ENCODE data around the gene RUNX3. TPM values are rescaled to one million over a fixed set of nuclear protein-coding genes. Genes with fewer than 3 reads are reported as not detected.

Gene RUNX3
- total and polyA plus RNA-seq, 7 donors: 0.36 to 18.0 (median 1.2) TPM; not detected in 1

DNA sequence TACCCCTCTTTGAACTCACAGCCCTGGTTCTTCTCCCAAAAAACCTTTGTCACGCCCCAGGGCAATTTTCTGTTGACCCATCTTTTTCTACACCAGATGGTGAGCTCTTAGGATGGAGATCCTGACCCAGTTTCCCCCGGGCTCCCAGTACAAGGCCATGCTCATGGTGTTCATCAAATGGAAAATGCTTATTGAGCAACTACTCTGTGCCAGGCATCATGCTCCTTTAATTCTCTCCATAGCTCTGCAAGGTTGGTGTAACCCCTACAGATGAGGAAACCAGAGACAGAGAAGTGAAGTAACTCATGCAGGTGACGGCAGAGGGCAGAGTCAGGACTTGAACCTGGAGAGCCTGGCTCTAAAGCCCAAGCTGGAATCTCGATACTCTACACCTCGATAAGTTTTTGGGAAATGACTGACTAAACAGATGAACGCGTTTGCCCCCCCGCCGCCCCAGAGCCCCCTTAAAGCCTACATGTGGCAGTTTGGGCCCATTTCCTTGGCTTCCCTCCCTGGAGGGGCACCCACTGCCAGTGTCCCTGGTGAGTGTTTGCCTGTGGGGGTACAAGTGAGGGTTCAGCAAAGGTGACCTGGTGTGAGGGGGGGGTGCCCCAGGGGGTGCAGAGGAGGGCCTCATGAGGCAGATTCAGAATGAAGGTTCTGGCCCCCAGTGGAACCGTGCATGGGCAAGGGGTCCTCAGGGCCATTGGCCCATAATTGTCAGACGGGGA, 30.2 kb upstream of the RUNX3 start:
- DNase-seq: peak; percentile 40
- Histone ChIP-seq H3K36me3 (no peaks in the 10 kb centered on the region), H3K4me1 (no peaks in the 10 kb centered on the region), H3K27ac (no peak overlapping the region), H3K27me3 (no peaks in the 10 kb centered on the region), H3K9me3 (no peaks in the 10 kb centered on the region), H3K4me3 (no peak overlapping the region)
- intact Hi-C loops (cut with DNase I): no loop called here
- 85 to 90% methylated on average over 11 of the region's 11 CpGs for WGBS, 2 donors
- TF ChIP-seq POLR2AphosphoS5 (IDR thresholded peaks at IDR 0.05) (no peak), POLR2A (IDR thresholded peaks at IDR 0.05) (no peak), EP300 (IDR thresholded peaks at IDR 0.05) (no peak)
- TF ChIP-seq, protein P1, sequence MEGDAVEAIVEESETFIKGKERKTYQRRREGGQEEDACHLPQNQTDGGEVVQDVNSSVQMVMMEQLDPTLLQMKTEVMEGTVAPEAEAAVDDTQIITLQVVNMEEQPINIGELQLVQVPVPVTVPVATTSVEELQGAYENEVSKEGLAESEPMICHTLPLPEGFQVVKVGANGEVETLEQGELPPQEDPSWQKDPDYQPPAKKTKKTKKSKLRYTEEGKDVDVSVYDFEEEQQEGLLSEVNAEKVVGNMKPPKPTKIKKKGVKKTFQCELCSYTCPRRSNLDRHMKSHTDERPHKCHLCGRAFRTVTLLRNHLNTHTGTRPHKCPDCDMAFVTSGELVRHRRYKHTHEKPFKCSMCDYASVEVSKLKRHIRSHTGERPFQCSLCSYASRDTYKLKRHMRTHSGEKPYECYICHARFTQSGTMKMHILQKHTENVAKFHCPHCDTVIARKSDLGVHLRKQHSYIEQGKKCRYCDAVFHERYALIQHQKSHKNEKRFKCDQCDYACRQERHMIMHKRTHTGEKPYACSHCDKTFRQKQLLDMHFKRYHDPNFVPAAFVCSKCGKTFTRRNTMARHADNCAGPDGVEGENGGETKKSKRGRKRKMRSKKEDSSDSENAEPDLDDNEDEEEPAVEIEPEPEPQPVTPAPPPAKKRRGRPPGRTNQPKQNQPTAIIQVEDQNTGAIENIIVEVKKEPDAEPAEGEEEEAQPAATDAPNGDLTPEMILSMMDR (IDR thresholded peaks at IDR 0.05): no peak

DNA sequence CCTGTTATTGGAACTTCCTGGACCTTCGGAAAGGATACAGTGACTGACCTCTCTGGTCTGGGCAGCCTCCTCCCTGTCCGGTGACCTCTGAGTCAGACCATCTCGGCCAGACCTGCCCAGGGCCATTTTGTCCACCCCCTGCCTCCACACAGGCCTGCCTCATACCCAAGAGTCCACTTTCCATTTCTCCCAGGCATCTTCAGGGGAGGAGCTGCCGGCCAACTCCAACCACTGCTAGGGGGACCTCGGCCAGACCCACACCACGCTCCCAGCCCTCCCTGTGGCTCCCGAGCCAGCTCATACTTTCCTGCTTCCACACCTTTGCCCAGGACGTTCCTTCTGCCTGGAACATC, 29.5 kb upstream of the RUNX3 start:
- Histone ChIP-seq H3K9me3 (no peaks in the 10 kb centered on the region), H3K4me3 (no peak overlapping the region), H3K27ac (no peak overlapping the region), H3K36me3 (no peaks in the 10 kb centered on the region), H3K4me1 (no peaks in the 10 kb centered on the region), H3K27me3 (no peaks in the 10 kb centered on the region)
- intact Hi-C loops (cut with DNase I): no loop called here
- TF ChIP-seq, protein P1 (IDR thresholded peaks at IDR 0.05): no peak
- no peak for TF ChIP-seq EP300 (IDR thresholded peaks at IDR 0.05)
- no peak for TF ChIP-seq POLR2AphosphoS5 (IDR thresholded peaks at IDR 0.05)
- no peak for TF ChIP-seq POLR2A (IDR thresholded peaks at IDR 0.05)
- 84 to 89% methylated on average over 8 of the region's 8 CpGs for WGBS, 2 donors
- no peak for DNase-seq

DNA sequence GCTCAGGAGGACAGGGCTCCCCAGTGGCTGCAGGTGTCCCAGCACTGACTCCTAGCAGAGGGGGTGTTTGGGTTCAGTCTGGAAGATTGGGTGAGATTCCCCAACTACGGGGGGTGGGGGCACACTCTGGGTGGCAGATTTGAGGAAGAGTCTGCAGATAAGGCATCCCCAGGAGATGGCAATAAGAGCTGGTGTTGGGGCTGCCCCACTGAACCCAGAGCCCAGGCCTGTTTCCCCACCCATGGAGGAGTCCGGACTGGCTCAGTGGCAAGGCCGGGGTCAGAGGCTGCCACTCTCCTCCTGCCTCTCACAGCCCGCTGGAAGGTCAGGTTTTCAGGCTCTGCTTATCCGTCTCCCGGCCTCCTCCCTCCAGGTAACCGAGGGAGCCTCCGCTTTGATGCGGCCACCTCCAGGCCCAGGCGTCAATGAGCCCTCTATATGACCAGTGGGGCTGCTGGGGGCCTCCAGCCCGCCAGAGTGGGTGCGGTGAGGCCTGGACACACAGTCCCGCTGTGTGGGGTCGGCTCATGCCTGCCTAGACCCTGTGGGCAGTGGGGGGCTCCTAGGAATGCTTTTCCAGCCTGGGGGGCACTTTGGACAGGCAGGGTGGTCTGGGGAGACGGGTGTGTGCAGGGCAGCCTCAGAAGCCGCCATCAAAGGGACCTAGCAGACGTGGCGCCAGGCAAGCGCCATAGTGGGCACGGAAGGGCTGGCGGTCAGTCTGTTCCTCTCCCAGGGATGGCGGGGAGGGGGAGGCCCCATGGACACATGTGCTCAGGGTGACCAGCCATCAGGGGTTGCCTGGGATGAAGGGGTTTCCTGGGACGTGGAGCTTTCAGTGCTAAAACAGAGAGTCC, 28.9 kb upstream of the RUNX3 start:
- TF ChIP-seq, protein P1 (IDR thresholded peaks at IDR 0.05): no peak
- TF ChIP-seq EP300 (IDR thresholded peaks at IDR 0.05) (no peak), POLR2AphosphoS5 (IDR thresholded peaks at IDR 0.05) (no peak), POLR2A (IDR thresholded peaks at IDR 0.05) (no peak)
- no peaks in the 10 kb centered on the region for H3K27me3 ChIP-seq
- intact Hi-C loops (cut with DNase I): no loop called here
- H3K9me3 ChIP-seq: no peaks in the 10 kb centered on the region
- H3K4me3 ChIP-seq: no peak overlapping the region
- DNase-seq: peak; percentile 48
- no peak overlapping the region for H3K27ac ChIP-seq
- no peaks in the 10 kb centered on the region for H3K4me1 ChIP-seq
- no peaks in the 10 kb centered on the region for H3K36me3 ChIP-seq
- WGBS, 2 donors: 88 to 91% methylated on average over 23 of the region's 23 CpGs

DNA sequence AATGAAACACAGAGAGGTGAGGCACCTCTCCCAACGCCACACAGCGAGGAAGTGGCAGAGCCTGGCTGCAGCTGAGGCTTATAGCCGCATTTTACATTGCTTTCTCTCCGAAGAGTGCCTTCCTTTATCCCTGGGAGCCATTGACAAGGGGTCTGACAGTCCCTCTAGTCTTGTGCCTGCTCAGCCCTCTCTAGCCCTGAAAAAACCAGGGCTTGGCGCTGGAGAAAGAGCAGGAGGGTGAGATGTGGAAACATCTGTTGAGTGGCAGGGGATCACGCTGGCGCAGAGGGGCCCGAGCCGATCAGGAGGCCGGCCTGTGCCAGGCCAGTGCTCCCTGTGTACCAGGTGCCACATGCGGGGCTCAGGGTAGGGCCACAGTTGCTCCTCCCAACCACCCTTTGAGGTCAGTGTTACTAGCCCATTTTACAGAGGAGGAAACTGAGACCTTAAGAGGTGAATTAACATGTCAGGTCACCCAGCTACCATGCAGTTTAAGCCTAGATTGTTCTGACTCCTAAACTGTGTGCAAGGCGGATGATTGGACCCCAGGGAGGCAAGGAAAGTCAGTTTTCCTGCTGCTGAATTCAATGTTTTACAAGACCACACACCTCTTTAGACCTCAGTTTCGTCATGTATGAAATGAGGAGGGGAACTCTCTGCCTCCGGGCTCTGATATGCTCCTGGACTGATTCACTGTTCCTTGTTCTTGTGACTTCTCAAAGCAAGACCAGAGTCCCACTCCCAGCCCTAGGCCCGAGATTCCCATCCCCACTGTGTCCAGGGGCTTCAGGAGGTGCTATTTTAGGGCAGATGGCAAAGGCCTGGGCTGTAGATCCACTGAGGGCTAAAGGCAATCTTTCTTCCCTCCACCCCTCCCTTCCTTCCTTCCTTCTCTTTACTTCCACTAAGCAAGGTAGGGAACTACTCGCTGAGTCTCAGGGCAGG, 28.0 kb upstream of the RUNX3 start:
- intact Hi-C loops (cut with DNase I): no loop called here
- Histone ChIP-seq H3K4me1 (no peaks in the 10 kb centered on the region), H3K27me3 (no peaks in the 10 kb centered on the region), H3K36me3 (no peaks in the 10 kb centered on the region), H3K9me3 (no peaks in the 10 kb centered on the region), H3K27ac (no peak overlapping the region), H3K4me3 (no peak overlapping the region)
- peak; percentile 55 for DNase-seq
- WGBS, 2 donors: 87% methylated on average over 16 of the region's 16 CpGs
- no peak for TF ChIP-seq EP300 (IDR thresholded peaks at IDR 0.05)
- TF ChIP-seq, protein P1 (IDR thresholded peaks at IDR 0.05): no peak
- no peak for TF ChIP-seq POLR2AphosphoS5 (IDR thresholded peaks at IDR 0.05)
- no peak for TF ChIP-seq POLR2A (IDR thresholded peaks at IDR 0.05)

All from sigmoid colon (tissue), 7 donors.